SK-N-SH (cell line): Measurements from ENCODE around the gene CDHR3. TPM values are rescaled to one million over a fixed set of nuclear protein-coding genes. Genes with fewer than 3 reads are reported as not detected.

ENCODE experiments used
- CTCF ChIA-PET: fragments of 300-600, 350-600 bp; formaldehyde crosslinking; extraction: SDS; loops from one replicate; lab custom pipeline; 2021; lab: Yijun Ruan, JAX
- POLR2A ChIA-PET: fragments of 350-600 bp; sonication (Branson Sonifier 250); formaldehyde crosslinking; extraction: SDS; loops from one replicate; lab custom pipeline; 2020; ENCODE audit warnings: antibody characterized with exemption, inconsistent platforms; lab: Yijun Ruan, JAX
- DNase-seq: peaks from one replicate; pipeline ENCODE4 v3.0.0; 2012
- H2AFZ ChIP-seq: fragments of 200-600 bp; sonication (generic); 2 replicates; pipeline ENCODE4 v1.8.1; 2016; ENCODE audit warnings: antibody characterized with exemption, mild to moderate bottlenecking, low read depth
- H3F3A ChIP-seq: fragments of 200-600 bp; sonication (generic); replicated peaks from 2 replicates; pipeline ENCODE3; 2016; ENCODE audit warnings: antibody characterized with exemption, mild to moderate bottlenecking; ENCODE audit not compliant: insufficient read depth
- H3K27ac ChIP-seq, 2 experiments: fragments of 200-500 bp in 1 of 2; fragments of 200-600 bp in 1 of 2; sonication (Bioruptor generic) in 1 of 2; sonication (generic), shearing (Covaris generic) in 1 of 2; 2 replicates each; pipeline versions ENCODE4 v1.5.1 to v1.6.1; 2014 to 2016; ENCODE audit warnings: low read depth in 2 of 2, inconsistent platforms in 1 of 2, low read length in 1 of 2, mild to moderate bottlenecking in 1 of 2, mixed read lengths in 1 of 2
- H3K27me3 ChIP-seq: fragments of 200-600 bp; sonication (generic), shearing (Covaris generic); 2 replicates; pipeline ENCODE4 v1.6.1; 2016; ENCODE audit warnings: mixed run types; ENCODE audit not compliant: insufficient read depth
- H3K36me3 ChIP-seq, 2 experiments: fragments of 200-500 bp in 1 of 2; fragments of 200-600 bp in 1 of 2; sonication (Bioruptor generic) in 1 of 2; sonication (generic) in 1 of 2; replicated peaks in 1 of 2; 2 replicates each; pipeline versions ENCODE3 to v1.5.1; 2014 to 2016; ENCODE audit warnings: low read length in 1 of 2, mild to moderate bottlenecking in 1 of 2; ENCODE audit not compliant: insufficient read depth in 2 of 2, control insufficient read depth in 1 of 2
- H3K4me1 ChIP-seq, 2 experiments: fragments of 200-500 bp in 1 of 2; fragments of 200-600 bp in 1 of 2; sonication (Bioruptor generic) in 1 of 2; sonication (generic), shearing (Covaris generic) in 1 of 2; 2 replicates each; pipeline versions ENCODE4 v1.5.1 to v1.6.1; 2014 to 2016; ENCODE audit warnings: low read depth in 1 of 2, low read length in 1 of 2, mixed run types in 1 of 2; ENCODE audit not compliant: insufficient read depth in 2 of 2, control insufficient read depth in 1 of 2
- H3K4me2 ChIP-seq: fragments of 200-600 bp; sonication (generic), shearing (Covaris generic); 2 replicates; pipeline ENCODE4 v1.6.1; 2017; ENCODE audit warnings: mixed run types
- H3K4me3 ChIP-seq, 2 experiments: fragments of 200-500 bp in 1 of 2; fragments of 200-600 bp in 1 of 2; sonication (Bioruptor generic) in 1 of 2; sonication (generic), shearing (Covaris generic) in 1 of 2; 2 replicates each; pipeline versions ENCODE4 v1.5.1 to v1.8.1; 2014 to 2016; ENCODE audit warnings: low read depth in 2 of 2, inconsistent platforms in 1 of 2, low read length in 1 of 2, mild to moderate bottlenecking in 1 of 2, mixed read lengths in 1 of 2, moderate library complexity in 1 of 2
- H3K79me2 ChIP-seq: fragments of 200-600 bp; sonication (generic); 2 replicates; pipeline ENCODE4 v1.8.1; 2017; ENCODE audit warnings: mild to moderate bottlenecking; ENCODE audit not compliant: insufficient read depth
- H3K9ac ChIP-seq: fragments of 200-600 bp; sonication (generic); 2 replicates; pipeline ENCODE4 v1.6.1; 2017; ENCODE audit warnings: mixed run types
- H3K9me2 ChIP-seq: fragments of 200-600 bp; sonication (generic); 2 replicates; pipeline ENCODE4 v1.6.1; 2017; ENCODE audit warnings: mixed run types
- H3K9me3 ChIP-seq: fragments of 200-600 bp; sonication (generic); 2 replicates; pipeline ENCODE4 v1.6.1; 2017; ENCODE audit warnings: mixed run types, mild to moderate bottlenecking, moderate library complexity
- H4K20me1 ChIP-seq: fragments of 200-600 bp; sonication (generic); 2 replicates; pipeline ENCODE4 v1.6.1; 2017; ENCODE audit warnings: mild to moderate bottlenecking, mixed run types; ENCODE audit not compliant: insufficient read depth
- CHD2 ChIP-seq: fragments of 150-350 bp; IDR thresholded peaks from 2 replicates; pipeline ENCODE4 v1.6.1; 2018; ENCODE audit warnings: low read length; ENCODE audit not compliant: partially characterized antibody
- CTCF ChIP-seq: fragments of 200-600 bp; sonication (generic); IDR thresholded peaks from 2 replicates; pipeline ENCODE4 v1.6.1; 2017; ENCODE audit warnings: antibody characterized with exemption, mild to moderate bottlenecking, moderate library complexity
- EP300 ChIP-seq, 2 experiments: IDR thresholded peaks; 2 replicates each; pipeline versions ENCODE4 v1.4.0 to v1.6.1; 2012; ENCODE audit warnings: borderline replicate concordance in 1 of 2, low read depth in 1 of 2, low read length in 1 of 2
- FOXJ3 ChIP-seq: sonication (generic); formaldehyde crosslinking; IDR thresholded peaks from 2 replicates; pipeline ENCODE4 v1.5.1; 2020; ENCODE audit warnings: mild to moderate bottlenecking, missing genetic modification reagents
- MAX ChIP-seq: IDR thresholded peaks from 2 replicates; pipeline ENCODE4 v1.4.0; 2012; ENCODE audit warnings: low read depth
- NFIC ChIP-seq: IDR thresholded peaks from 2 replicates; pipeline ENCODE4 v1.4.0; 2012; ENCODE audit warnings: borderline replicate concordance
- NRF1 ChIP-seq: IDR thresholded peaks from 2 replicates; pipeline ENCODE4 v1.6.1; 2012; ENCODE audit warnings: low read depth, mild to moderate bottlenecking, low read length
- POLR2AphosphoS5 ChIP-seq: IDR thresholded peaks from 2 replicates; pipeline ENCODE4 v1.6.1; 2012; ENCODE audit warnings: low read depth, low read length
- RXRA ChIP-seq: IDR thresholded peaks from 2 replicates; pipeline ENCODE4 v1.4.0; 2012; ENCODE audit warnings: low read depth, mild to moderate bottlenecking, borderline replicate concordance
- SIN3A ChIP-seq: IDR thresholded peaks from 2 replicates; pipeline ENCODE4 v1.6.1; 2012; ENCODE audit warnings: low read depth, mild to moderate bottlenecking, low read length, moderate library complexity, borderline replicate concordance
- SMC3 ChIP-seq: IDR thresholded peaks from 2 replicates; pipeline ENCODE4 v1.6.1; 2012; ENCODE audit warnings: low read depth, low read length, improper control_type of control experiment
- TEAD4 ChIP-seq: IDR thresholded peaks from 2 replicates; pipeline ENCODE4 v1.4.0; 2012; ENCODE audit warnings: mild to moderate bottlenecking, borderline replicate concordance; ENCODE audit not compliant: insufficient read depth
- USF2 ChIP-seq: fragments of 150-350 bp; IDR thresholded peaks from 2 replicates; pipeline ENCODE4 v1.6.1; 2017; ENCODE audit warnings: antibody characterized with exemption, low read length, low read depth, borderline replicate concordance
- ZBTB33 ChIP-seq: IDR thresholded peaks from 2 replicates; pipeline ENCODE4 v1.4.0; 2012; ENCODE audit warnings: low read depth, borderline replicate concordance
- WGBS: methylation state at CpG from one replicate; pipeline ENCODE4 v1.1.6; 2017; ENCODE audit warnings: low lambda C conversion rate; 5-methylcytosine and 5-hydroxymethylcytosine counted together
- polyA plus RNA-seq, 3 experiments: library from polyadenylated mRNA; depleted of rRNA; stranded (reverse); fragments of >200 nt; gene quantifications; 2 replicates each; pipeline ENCODE4 v1.2.3, GENCODE V29; 2012

The CDHR3 gene
- polyA plus RNA-seq, 1 of the 3 experiments (the other 2 are of a cell fraction) = 7.5 TPM

- WGBS = 94% methylated on average over 3 of the region's 3 CpGs
- H3K27ac ChIP-seq = no peak overlapping the region
- H3K9ac ChIP-seq = no peak overlapping the region
- no peak overlapping the region for H2AFZ ChIP-seq
- no peak for TF ChIP-seq RXRA
- no peak for TF ChIP-seq NRF1
- peaks cover 19 to 54% of the 10 kb centered on the region in 2 experiments for H3K4me1 ChIP-seq
- no peak overlapping the region for H3K4me3 ChIP-seq
- no peak overlapping the region for H3K4me2 ChIP-seq
- no peaks in the 10 kb centered on the region for H3K27me3 ChIP-seq
- H3K36me3 ChIP-seq = no peaks in the 10 kb centered on the region
- ChIA-PET CTCF (interaction anchor here (0.8 to 9.0 kb wide), 8 partner anchors 13 to 103 kb away, joined by 3 to 109 read pairs (median 7); no protein-coding TSS in a partner anchor), POLR2A (no interaction called here)
- no peaks in the 10 kb centered on the region for H3F3A ChIP-seq
- no peaks in the 10 kb centered on the region for H3K9me2 ChIP-seq
- H4K20me1 ChIP-seq = no peaks in the 10 kb centered on the region
- DNase-seq = no peak
- no peaks in the 10 kb centered on the region for H3K79me2 ChIP-seq
- no peaks in the 10 kb centered on the region for H3K9me3 ChIP-seq
Measured at GRCh38 chr7:106073701-106074100, 110.6 kb downstream of the CDHR3 start.

GRCh38 chr7:106074257-106074656 is 111.2 kb downstream of the CDHR3 start:
- Histone ChIP-seq H3K27ac (no peak overlapping the region), H3K4me2 (no peak overlapping the region), H3K27me3 (no peaks in the 10 kb centered on the region), H2AFZ (no peak overlapping the region), H3K4me1 (peaks cover 13 to 48% of the 10 kb centered on the region in 2 experiments), H3K4me3 (no peak overlapping the region), H3K9me2 (no peaks in the 10 kb centered on the region), H3K79me2 (no peaks in the 10 kb centered on the region), H3K9ac (no peak overlapping the region), H3K9me3 (no peaks in the 10 kb centered on the region), H3F3A (no peaks in the 10 kb centered on the region), H4K20me1 (no peaks in the 10 kb centered on the region), H3K36me3 (no peaks in the 10 kb centered on the region)
- DNase-seq = no peak
- ChIA-PET POLR2A (no interaction called here), CTCF (interaction anchor here (0.8 to 9.0 kb wide), 6 partner anchors 13 to 94 kb away, joined by 3 to 109 read pairs (median 6); no protein-coding TSS in a partner anchor)
- WGBS = 94% methylated on average over 7 of the region's 9 CpGs
- TF ChIP-seq POLR2AphosphoS5 = no peak
- TF ChIP-seq CHD2 = no peak
- no peak for TF ChIP-seq CTCF
- TF ChIP-seq EP300 (IDR thresholded peaks at IDR 0.05; ENCODE audit: borderline replicate concordance in 1 of 2, low read depth in 1 of 2, low read length in 1 of 2) = no peak
- TF ChIP-seq NFIC = no peak
- TF ChIP-seq TEAD4 = no peak
- no peak for TF ChIP-seq FOXJ3 (CRISPR knock-in tag)
- no peak for TF ChIP-seq USF2
- no peak for TF ChIP-seq MAX
- TF ChIP-seq SMC3 = no peak
- no peak for TF ChIP-seq ZBTB33
- TF ChIP-seq SIN3A = no peak
